K562 (cell line): ENCODE results near the gene MFAP1. TPM values are rescaled to one million over a fixed set of nuclear protein-coding genes. Genes with fewer than 3 reads are reported as not detected.
A peak's percentile ranks its signal among the peaks of the same experiment; 100 is the strongest.

Experiments used
- ARNT ChIP-seq, 2 experiments: fragments of 450-650 bp; IDR thresholded peaks; 2 replicates each; pipeline ENCODE4 v1.6.1; 2016; ENCODE audit warnings: mild to moderate bottlenecking in 1 of 2
- CBFB ChIP-seq: sonication (generic); formaldehyde crosslinking; IDR thresholded peaks from 2 replicates; pipeline ENCODE4 v1.4.0; 2020; ENCODE audit warnings: mild to moderate bottlenecking, missing genetic modification reagents
- ERF ChIP-seq: fragments of 450-650 bp; formaldehyde crosslinking; IDR thresholded peaks from 2 replicates; pipeline ENCODE4 v1.4.0; 2020; ENCODE audit warnings: mild to moderate bottlenecking, mixed read lengths
- EZH2 ChIP-seq: IDR thresholded peaks from 2 replicates; pipeline ENCODE4 v1.6.1; 2012; ENCODE audit warnings: low read depth, mild to moderate bottlenecking, inconsistent platforms, low read length, borderline replicate concordance
- FOXK1 ChIP-seq: sonication (generic); formaldehyde crosslinking; IDR thresholded peaks from 2 replicates; pipeline ENCODE4 v1.8.0; 2022; ENCODE audit warnings: missing genetic modification reagents, mild to moderate bottlenecking, borderline replicate concordance
- FUS ChIP-seq: fragments of 200-400 bp; formaldehyde crosslinking; optimal IDR thresholded peaks from 2 replicates; pipeline ENCODE3; 2017; ENCODE audit warnings: low read depth, low read length
- KDM1A ChIP-seq, 2 experiments: fragments of 450-650 bp; IDR thresholded peaks; 2 replicates each; pipeline ENCODE4 v1.6.1; 2016; ENCODE audit warnings: mild to moderate bottlenecking in 2 of 2
- KDM2B ChIP-seq: fragments of 250-450 bp; sonication (Bioruptor Pico); IDR thresholded peaks from 2 replicates; pipeline ENCODE4 v1.8.0; 2021; ENCODE audit warnings: mild to moderate bottlenecking, moderate library complexity
- KHSRP ChIP-seq: fragments of 450-650 bp; IDR thresholded peaks from 2 replicates; pipeline ENCODE4 v1.6.1; 2017
- NR3C1 ChIP-seq: sonication (generic); formaldehyde crosslinking; IDR thresholded peaks from 2 replicates; pipeline ENCODE4 v1.8.1; 2022; ENCODE audit warnings: missing genetic modification reagents
- PHF8 ChIP-seq: fragments of 200-600 bp; sonication (generic); IDR thresholded peaks from 2 replicates; pipeline ENCODE4 v1.6.1; 2012; ENCODE audit warnings: mixed run types, mild to moderate bottlenecking, inconsistent platforms, low read length, moderate library complexity, borderline replicate concordance
- POLR2A ChIP-seq: fragments of 450-650 bp; conservative IDR thresholded peaks from 2 replicates; pipeline ENCODE4 v1.6.1; 2016
- POLR3G ChIP-seq: IDR thresholded peaks from 2 replicates; pipeline ENCODE4 v1.6.1; 2011; ENCODE audit not compliant: insufficient read length, insufficient replicate concordance; ENCODE audit errors: extremely low read depth
- RBM34 ChIP-seq: fragments of 200-400 bp; formaldehyde crosslinking; IDR thresholded peaks from 2 replicates; pipeline ENCODE4 v1.6.1; 2018; ENCODE audit warnings: low read length, borderline replicate concordance; ENCODE audit not compliant: insufficient read depth
- RHOXF2B ChIP-seq: fragments of 250-450 bp; sonication (Bioruptor Pico); conservative IDR thresholded peaks from 2 replicates; pipeline ENCODE4 v1.5.1; 2021
- STAG1 ChIP-seq: sonication (generic); formaldehyde crosslinking; IDR thresholded peaks from 2 replicates; pipeline ENCODE4 v1.5.0; 2020; ENCODE audit warnings: missing genetic modification reagents, borderline replicate concordance
- STAT5B ChIP-seq: fragments of 250-450 bp; sonication (Bioruptor Pico); IDR thresholded peaks from 2 replicates; pipeline ENCODE4 v1.8.0; 2021; ENCODE audit warnings: mild to moderate bottlenecking, inconsistent platforms
- TEAD4 ChIP-seq, 2 experiments: sonication (generic) in 1 of 2; formaldehyde crosslinking in 1 of 2; IDR thresholded peaks; 2 replicates each; pipeline versions ENCODE4 v1.6.1 to v1.8.0; 2012 to 2022; ENCODE audit warnings: borderline replicate concordance in 1 of 2, inconsistent platforms in 1 of 2, low read length in 1 of 2, mild to moderate bottlenecking in 1 of 2, missing genetic modification reagents in 1 of 2
- ZNF197 ChIP-seq: fragments of 200-800 bp; sonication (Bioruptor generic); IDR thresholded peaks from 2 replicates; pipeline ENCODE4 v1.6.1; 2016; ENCODE audit warnings: low read depth, missing genetic modification characterization, missing compliant biosample characterization
- ZNF347 ChIP-seq: fragments of 450-650 bp; formaldehyde crosslinking; IDR thresholded peaks from 2 replicates; pipeline ENCODE4 v1.4.0; 2020; ENCODE audit warnings: low read depth, mild to moderate bottlenecking, moderate library complexity
- polyA plus RNA-seq, 8 experiments: library from polyadenylated mRNA; depleted of rRNA in 4 of 8; stranded (reverse) in 5 of 8; unstranded in 3 of 8; fragments of >200 nt; fragmentation: Nextera tagmentation in 2 of 8; fragmentation: Illumina TruSeq in 1 of 8; extraction: Ambion mirVana in 2 of 8; extraction: Trizol in 1 of 8; gene quantifications; 2 replicates each; pipeline versions ENCODE4 v1.2.1 to v1.2.3, GENCODE V29; 2011 to 2014; ENCODE audit warnings: inconsistent platforms in 1 of 8, missing spikeins in 1 of 8
- total RNA-seq, 7 experiments: library from RNA; depleted of rRNA in 6 of 7; stranded (reverse); fragments of >200 nt in 6 of 7; fragmentation: Illumina TruSeq in 2 of 7; extraction: Trizol in 2 of 7; gene quantifications; 2 replicates each; pipeline versions ENCODE4 v1.2.1 to v1.2.3, GENCODE V29; 2011 to 2021; ENCODE audit warnings: low replicate concordance in 1 of 7
- TF ChIP-seq, protein P1 (sequence below): fragments of 250-450 bp; sonication (Bioruptor Pico); IDR thresholded peaks from 2 replicates; pipeline ENCODE4 v1.8.0; 2022; ENCODE audit warnings: moderate library complexity, mild to moderate bottlenecking, inconsistent platforms
- TF ChIP-seq, protein P2 (sequence below), 3 experiments: IDR thresholded peaks in 2 of 3; conservative IDR thresholded peaks in 1 of 3; 2 replicates each; pipeline ENCODE4 v1.5.1; 2011 to 2012; ENCODE audit warnings: low read length in 3 of 3, mild to moderate bottlenecking in 3 of 3, control low read depth in 2 of 3, improper control_type of control experiment in 1 of 3, inconsistent platforms in 1 of 3, low read depth in 1 of 3, mixed read lengths in 1 of 3, moderate library complexity in 1 of 3; ENCODE audit not compliant: insufficient read depth in 2 of 3
- TF ChIP-seq, protein P3 (sequence below), 2 experiments: IDR thresholded peaks; 2 replicates each; pipeline ENCODE4 v1.6.1; 2011; ENCODE audit warnings: borderline replicate concordance in 1 of 2, control low read depth in 1 of 2, low read depth in 1 of 2, low read length in 1 of 2, mild to moderate bottlenecking in 1 of 2, mixed read lengths in 1 of 2, moderate library complexity in 1 of 2; ENCODE audit not compliant: insufficient read depth in 1 of 2, insufficient read length in 1 of 2, poor library complexity in 1 of 2, severe bottlenecking in 1 of 2; ENCODE audit errors: extremely low read depth in 1 of 2
- TF ChIP-seq, protein P4 (sequence below): fragments of 250-450 bp; sonication (Bioruptor Pico); IDR thresholded peaks from 2 replicates; pipeline ENCODE4 v1.8.0; 2022; ENCODE audit warnings: moderate library complexity, mild to moderate bottlenecking, inconsistent platforms

MFAP1 gene
- total and polyA plus RNA-seq, 9 of the 15 experiments (the other 6 are each of a cell fraction or from before 2014, with no cell fraction given): 34.9 to 64.1 (median 48.2) TPM

DNA sequence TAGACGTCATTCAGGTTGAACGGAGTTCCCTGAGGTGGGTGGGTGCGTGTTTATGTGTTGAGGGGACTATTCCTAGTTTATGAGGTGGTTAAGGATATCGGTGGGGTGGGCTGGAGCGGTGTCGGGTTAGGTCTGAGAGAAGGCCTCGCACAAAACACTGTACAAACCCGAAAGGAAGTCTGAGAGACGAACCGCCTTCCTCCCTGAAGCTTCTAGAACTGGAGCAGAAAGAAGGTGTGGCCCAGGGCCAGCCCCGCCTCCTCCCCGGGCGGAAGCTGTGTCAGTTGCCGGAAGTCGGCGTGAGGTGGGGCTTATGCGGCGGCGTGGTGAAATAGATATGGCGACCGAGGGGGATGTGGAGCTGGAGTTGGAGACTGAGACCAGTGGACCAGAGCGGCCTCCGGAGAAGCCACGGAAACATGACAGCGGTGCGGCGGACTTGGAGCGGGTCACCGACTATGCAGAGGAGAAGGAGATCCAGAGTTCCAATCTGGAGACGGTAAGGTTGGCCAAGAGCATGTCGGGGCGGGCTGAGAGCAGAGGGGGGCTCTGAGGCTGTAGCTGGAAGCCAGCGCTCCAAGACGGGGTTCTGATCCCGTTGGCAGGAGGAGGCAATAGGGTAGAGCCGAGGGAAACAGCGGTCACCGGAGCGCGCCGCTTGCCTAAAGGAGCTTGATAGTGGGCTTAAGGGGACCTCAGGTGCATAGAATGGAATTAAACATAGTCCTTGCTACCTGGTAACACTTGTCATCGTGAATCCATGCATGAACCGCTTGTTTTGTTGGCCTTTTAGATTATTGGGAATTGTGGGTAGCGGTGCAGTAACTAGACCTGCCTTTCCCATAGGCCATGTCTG lies 24.0 kb downstream of the MFAP1 start, which contains the start of gene HYPK (continued):
- no peak for TF ChIP-seq EZH2
- no peak for TF ChIP-seq ZNF347
- TF ChIP-seq STAG1 (CRISPR knock-in tag): no peak
- TF ChIP-seq FUS: no peak
- no peak for TF ChIP-seq POLR3G
- no peak for TF ChIP-seq KHSRP
- TF ChIP-seq ERF (CRISPR knock-in tag): no peak
- TF ChIP-seq, protein P1, sequence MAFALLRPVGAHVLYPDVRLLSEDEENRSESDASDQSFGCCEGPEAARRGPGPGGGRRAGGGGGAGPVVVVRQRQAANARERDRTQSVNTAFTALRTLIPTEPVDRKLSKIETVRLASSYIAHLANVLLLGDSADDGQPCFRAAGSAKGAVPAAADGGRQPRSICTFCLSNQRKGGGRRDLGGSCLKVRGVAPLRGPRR (CRISPR knock-in tag): no peak
- peak; percentile 84; the same call in 1 of the 2 replicates for TF ChIP-seq PHF8
- no peak for TF ChIP-seq NR3C1 (CRISPR knock-in tag)
- no peak for TF ChIP-seq CBFB
- no peak; the same call in 1 of the 2 replicates for TF ChIP-seq TEAD4 (IDR thresholded peaks at IDR 0.05; ENCODE audit: low read length)
- no peak for TF ChIP-seq TEAD4 (CRISPR knock-in tag; IDR thresholded peaks at IDR 0.05; ENCODE audit: borderline replicate concordance)
- no peak for TF ChIP-seq ZNF197 (CRISPR knock-in tag)
- TF ChIP-seq, protein P2, sequence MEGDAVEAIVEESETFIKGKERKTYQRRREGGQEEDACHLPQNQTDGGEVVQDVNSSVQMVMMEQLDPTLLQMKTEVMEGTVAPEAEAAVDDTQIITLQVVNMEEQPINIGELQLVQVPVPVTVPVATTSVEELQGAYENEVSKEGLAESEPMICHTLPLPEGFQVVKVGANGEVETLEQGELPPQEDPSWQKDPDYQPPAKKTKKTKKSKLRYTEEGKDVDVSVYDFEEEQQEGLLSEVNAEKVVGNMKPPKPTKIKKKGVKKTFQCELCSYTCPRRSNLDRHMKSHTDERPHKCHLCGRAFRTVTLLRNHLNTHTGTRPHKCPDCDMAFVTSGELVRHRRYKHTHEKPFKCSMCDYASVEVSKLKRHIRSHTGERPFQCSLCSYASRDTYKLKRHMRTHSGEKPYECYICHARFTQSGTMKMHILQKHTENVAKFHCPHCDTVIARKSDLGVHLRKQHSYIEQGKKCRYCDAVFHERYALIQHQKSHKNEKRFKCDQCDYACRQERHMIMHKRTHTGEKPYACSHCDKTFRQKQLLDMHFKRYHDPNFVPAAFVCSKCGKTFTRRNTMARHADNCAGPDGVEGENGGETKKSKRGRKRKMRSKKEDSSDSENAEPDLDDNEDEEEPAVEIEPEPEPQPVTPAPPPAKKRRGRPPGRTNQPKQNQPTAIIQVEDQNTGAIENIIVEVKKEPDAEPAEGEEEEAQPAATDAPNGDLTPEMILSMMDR (IDR thresholded peaks at IDR 0.05 in 2 of 3, conservative IDR thresholded peaks at IDR 0.05 in 1 of 3; ENCODE audit: insufficient read depth in 2 of 3, low read depth in 1 of 3, low read length in 3 of 3): no peak
- TF ChIP-seq, protein P3, sequence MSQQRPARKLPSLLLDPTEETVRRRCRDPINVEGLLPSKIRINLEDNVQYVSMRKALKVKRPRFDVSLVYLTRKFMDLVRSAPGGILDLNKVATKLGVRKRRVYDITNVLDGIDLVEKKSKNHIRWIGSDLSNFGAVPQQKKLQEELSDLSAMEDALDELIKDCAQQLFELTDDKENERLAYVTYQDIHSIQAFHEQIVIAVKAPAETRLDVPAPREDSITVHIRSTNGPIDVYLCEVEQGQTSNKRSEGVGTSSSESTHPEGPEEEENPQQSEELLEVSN (IDR thresholded peaks at IDR 0.05; ENCODE audit: borderline replicate concordance in 1 of 2, extremely low read depth in 1 of 2, insufficient read depth in 1 of 2, insufficient read length in 1 of 2, low read depth in 1 of 2, low read length in 1 of 2, poor library complexity in 1 of 2, severe bottlenecking in 1 of 2): no peak
- TF ChIP-seq RHOXF2B (CRISPR knock-in tag): 0 out of 2 replicates have a peak, but pooled peaks have one; percentile 48
- no peak for TF ChIP-seq RBM34
- TF ChIP-seq, protein P4, sequence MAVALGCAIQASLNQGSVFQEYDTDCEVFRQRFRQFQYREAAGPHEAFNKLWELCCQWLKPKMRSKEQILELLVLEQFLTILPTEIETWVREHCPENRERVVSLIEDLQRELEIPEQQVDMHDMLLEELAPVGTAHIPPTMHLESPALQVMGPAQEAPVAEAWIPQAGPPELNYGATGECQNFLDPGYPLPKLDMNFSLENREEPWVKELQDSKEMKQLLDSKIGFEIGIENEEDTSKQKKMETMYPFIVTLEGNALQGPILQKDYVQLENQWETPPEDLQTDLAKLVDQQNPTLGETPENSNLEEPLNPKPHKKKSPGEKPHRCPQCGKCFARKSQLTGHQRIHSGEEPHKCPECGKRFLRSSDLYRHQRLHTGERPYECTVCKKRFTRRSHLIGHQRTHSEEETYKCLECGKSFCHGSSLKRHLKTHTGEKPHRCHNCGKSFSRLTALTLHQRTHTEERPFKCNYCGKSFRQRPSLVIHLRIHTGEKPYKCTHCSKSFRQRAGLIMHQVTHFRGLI (CRISPR knock-in tag): no peak
- no peak for TF ChIP-seq STAT5B (CRISPR knock-in tag)
- no peak for TF ChIP-seq KDM1A (IDR thresholded peaks at IDR 0.05)
- TF ChIP-seq POLR2A: peak; percentile 97
- TF ChIP-seq FOXK1 (CRISPR knock-in tag): 0 out of 2 replicates have a peak, but pooled peaks have one; percentile 79
- 0 out of 4 replicates have a peak, but pooled peaks of 1 of the 2 experiments have one; percentile 21 for TF ChIP-seq ARNT (IDR thresholded peaks at IDR 0.05)
- no peak for TF ChIP-seq KDM2B (CRISPR knock-in tag)
